OCI-LY7 (cell line): Measurements from ENCODE around the gene TMEM44. TPM values are rescaled to one million over a fixed set of nuclear protein-coding genes. Genes with fewer than 3 reads are reported as not detected.

Experiments
- BruUV-seq: library from RNA; stranded (reverse); fragments of 400-500 nt; replicated peaks from 2 replicates; lab custom pipeline; 2021; lab: Mats Ljungman, UMichigan
- CTCF ChIA-PET: fragments of 300-600 bp; sonication (Branson Sonifier 250); formaldehyde crosslinking; loops from one replicate; lab custom pipeline; 2022; ENCODE audit warnings: antibody characterized with exemption; ENCODE audit not compliant: unreplicated experiment; lab: Charles Lee
- POLR2A ChIA-PET: fragments of 300-600 bp; sonication (Branson Sonifier 250); formaldehyde crosslinking; loops from one replicate; lab custom pipeline; 2022; ENCODE audit warnings: antibody characterized with exemption; lab: Charles Lee
- DNase-seq: peaks from one replicate; pipeline ENCODE4 v3.0.0-alpha.2; 2015; ENCODE audit warnings: low spot score
- H2AFZ ChIP-seq: fragments of 200-600 bp; sonication (generic), shearing (Covaris generic); 2 replicates; pipeline ENCODE4 v1.6.1; 2014; ENCODE audit warnings: mild to moderate bottlenecking, antibody characterized with exemption, low read length, moderate library complexity
- H3K27ac ChIP-seq: fragments of 200-600 bp; sonication (generic); 2 replicates; pipeline ENCODE4 v1.5.1; 2014; ENCODE audit warnings: mixed run types, low read depth, mild to moderate bottlenecking, moderate library complexity, low read length, inconsistent platforms; ENCODE audit not compliant: poor library complexity, severe bottlenecking
- H3K36me3 ChIP-seq: fragments of 200-600 bp; sonication (generic); 2 replicates; pipeline ENCODE4 v1.6.1; 2014; ENCODE audit warnings: mild to moderate bottlenecking, antibody characterized with exemption, low read length, moderate library complexity, mixed read lengths; ENCODE audit not compliant: insufficient read depth
- H3K4me1 ChIP-seq: fragments of 200-600 bp; sonication (generic); 2 replicates; pipeline ENCODE4 v1.5.1; 2014; ENCODE audit warnings: mild to moderate bottlenecking, low read length; ENCODE audit not compliant: insufficient read depth, poor library complexity, severe bottlenecking
- H3K4me2 ChIP-seq: fragments of 200-600 bp; sonication (generic); 2 replicates; pipeline ENCODE4 v1.6.1; 2014; ENCODE audit warnings: mild to moderate bottlenecking, low read length
- H3K4me3 ChIP-seq: fragments of 200-600 bp; sonication (generic); 2 replicates; pipeline ENCODE4 v1.5.1; 2014; ENCODE audit warnings: mild to moderate bottlenecking, low read depth, low read length; ENCODE audit not compliant: poor library complexity, severe bottlenecking
- H3K79me2 ChIP-seq: fragments of 200-600 bp; sonication (generic); 2 replicates; pipeline ENCODE4 v1.6.1; 2016; ENCODE audit warnings: low read depth, mild to moderate bottlenecking, low read length, moderate library complexity, mixed read lengths; ENCODE audit not compliant: insufficient read depth
- H3K9me2 ChIP-seq: fragments of 200-600 bp; sonication (generic); 2 replicates; pipeline ENCODE4 v1.6.1; 2016; ENCODE audit warnings: mild to moderate bottlenecking, low read length, mixed read lengths; ENCODE audit not compliant: insufficient read depth
- H3K9me3 ChIP-seq: fragments of 200-600 bp; sonication (generic); 2 replicates; pipeline ENCODE4 v1.6.1; 2014; ENCODE audit warnings: mild to moderate bottlenecking, mixed run types, low read length, mixed read lengths
- H4K20me1 ChIP-seq: fragments of 200-600 bp; sonication (generic); 2 replicates; pipeline ENCODE4 v1.6.1; 2014; ENCODE audit warnings: mild to moderate bottlenecking, antibody characterized with exemption, low read length, moderate library complexity, mixed read lengths; ENCODE audit not compliant: insufficient read depth
- EZH2phosphoT487 ChIP-seq: fragments of 200-600 bp; sonication (generic); IDR thresholded peaks from 2 replicates; pipeline ENCODE4 v1.6.1; 2018; ENCODE audit warnings: low read depth, borderline replicate concordance, mild to moderate bottlenecking, mixed run types, antibody characterized with exemption, low read length, moderate library complexity, mixed read lengths
- intact Hi-C: fragments of 100-400 bp; cut with micrococcal nuclease; formaldehyde crosslinking; loops from one replicate; pipeline ENCODE4 v1.10.0; 2022; ENCODE audit not compliant: unreplicated experiment
- total RNA-seq, 2 experiments: library from RNA; depleted of rRNA in 1 of 2; stranded (reverse); fragments of >200 nt in 1 of 2; shearing (Covaris generic) in 1 of 2; gene quantifications; 2 replicates each; pipeline ENCODE4 v1.2.3, GENCODE V29; 2014 to 2022
- TF ChIP-seq, protein P1 (sequence below): fragments of 200-600 bp; sonication (generic); conservative IDR thresholded peaks from 2 replicates; pipeline ENCODE4 v1.5.1; 2014; ENCODE audit warnings: mild to moderate bottlenecking, antibody characterized with exemption, low read length, moderate library complexity, mixed read lengths

TMEM44 gene
- total RNA-seq, 2 experiments from 2014 or later: 8.8 to 22.9 TPM

DNA sequence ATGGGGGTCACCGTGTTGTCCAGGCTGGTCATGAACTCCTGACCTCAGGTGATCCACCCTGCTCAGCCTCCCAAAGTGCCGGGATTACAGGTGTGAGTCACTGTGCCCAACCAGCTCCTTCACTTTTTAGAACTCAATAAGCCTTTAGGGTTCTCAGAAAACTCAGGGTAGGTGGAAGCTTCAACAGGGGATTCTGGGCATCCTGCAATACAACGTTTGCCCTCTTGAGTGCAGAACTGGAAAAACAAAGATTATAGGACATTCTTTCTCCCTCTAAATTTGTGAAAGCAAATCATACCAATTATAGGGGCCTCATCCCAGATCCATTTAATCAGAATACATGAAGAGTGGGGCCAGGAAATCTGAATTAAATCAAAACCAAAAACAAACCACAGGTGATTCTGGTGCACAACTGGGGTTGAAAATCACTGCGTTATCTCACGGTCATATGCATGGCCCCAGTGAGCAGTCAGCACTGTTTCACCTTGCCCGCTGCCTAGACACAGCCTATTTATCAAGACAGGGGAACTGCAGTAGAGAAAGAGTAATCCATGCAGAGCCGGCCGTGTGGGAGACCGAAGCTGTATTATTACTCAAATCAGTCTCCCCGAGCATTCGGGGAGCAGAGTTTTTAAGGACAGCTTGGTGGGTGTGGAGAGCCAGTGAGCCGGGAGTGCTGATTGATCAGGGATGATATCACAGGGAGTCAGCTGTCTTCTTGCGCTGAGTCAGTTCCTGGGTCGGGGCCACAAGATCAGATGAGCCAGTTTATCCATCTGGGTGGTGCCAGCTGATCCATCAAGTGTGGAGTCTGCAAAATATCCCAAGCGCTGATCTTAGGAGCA is 58.4 kb downstream of the TMEM44 start:
- TF ChIP-seq, protein P1, sequence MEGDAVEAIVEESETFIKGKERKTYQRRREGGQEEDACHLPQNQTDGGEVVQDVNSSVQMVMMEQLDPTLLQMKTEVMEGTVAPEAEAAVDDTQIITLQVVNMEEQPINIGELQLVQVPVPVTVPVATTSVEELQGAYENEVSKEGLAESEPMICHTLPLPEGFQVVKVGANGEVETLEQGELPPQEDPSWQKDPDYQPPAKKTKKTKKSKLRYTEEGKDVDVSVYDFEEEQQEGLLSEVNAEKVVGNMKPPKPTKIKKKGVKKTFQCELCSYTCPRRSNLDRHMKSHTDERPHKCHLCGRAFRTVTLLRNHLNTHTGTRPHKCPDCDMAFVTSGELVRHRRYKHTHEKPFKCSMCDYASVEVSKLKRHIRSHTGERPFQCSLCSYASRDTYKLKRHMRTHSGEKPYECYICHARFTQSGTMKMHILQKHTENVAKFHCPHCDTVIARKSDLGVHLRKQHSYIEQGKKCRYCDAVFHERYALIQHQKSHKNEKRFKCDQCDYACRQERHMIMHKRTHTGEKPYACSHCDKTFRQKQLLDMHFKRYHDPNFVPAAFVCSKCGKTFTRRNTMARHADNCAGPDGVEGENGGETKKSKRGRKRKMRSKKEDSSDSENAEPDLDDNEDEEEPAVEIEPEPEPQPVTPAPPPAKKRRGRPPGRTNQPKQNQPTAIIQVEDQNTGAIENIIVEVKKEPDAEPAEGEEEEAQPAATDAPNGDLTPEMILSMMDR: no peak
- no peak for TF ChIP-seq EZH2phosphoT487
- no peak overlapping the region for H3K4me3 ChIP-seq
- H3K27ac ChIP-seq: no peak overlapping the region
- no peaks in the 10 kb centered on the region for H3K9me2 ChIP-seq
- CTCF ChIA-PET: no interaction called here
- H3K4me2 ChIP-seq: no peak overlapping the region
- H3K36me3 ChIP-seq: no peaks in the 10 kb centered on the region
- no peaks in the 10 kb centered on the region for H4K20me1 ChIP-seq
- no peak overlapping the region for H2AFZ ChIP-seq
- intact Hi-C loops: loop anchor here (5.0 kb wide), 2 partner anchors 103 to 243 kb away; no protein-coding TSS in a partner anchor
- H3K9me3 ChIP-seq: no peaks in the 10 kb centered on the region
- POLR2A ChIA-PET: no interaction called here
- no TSS peak for BruUV-seq
- H3K4me1 ChIP-seq: no peaks in the 10 kb centered on the region
- H3K79me2 ChIP-seq: no peaks in the 10 kb centered on the region
- no peak for DNase-seq

DNA sequence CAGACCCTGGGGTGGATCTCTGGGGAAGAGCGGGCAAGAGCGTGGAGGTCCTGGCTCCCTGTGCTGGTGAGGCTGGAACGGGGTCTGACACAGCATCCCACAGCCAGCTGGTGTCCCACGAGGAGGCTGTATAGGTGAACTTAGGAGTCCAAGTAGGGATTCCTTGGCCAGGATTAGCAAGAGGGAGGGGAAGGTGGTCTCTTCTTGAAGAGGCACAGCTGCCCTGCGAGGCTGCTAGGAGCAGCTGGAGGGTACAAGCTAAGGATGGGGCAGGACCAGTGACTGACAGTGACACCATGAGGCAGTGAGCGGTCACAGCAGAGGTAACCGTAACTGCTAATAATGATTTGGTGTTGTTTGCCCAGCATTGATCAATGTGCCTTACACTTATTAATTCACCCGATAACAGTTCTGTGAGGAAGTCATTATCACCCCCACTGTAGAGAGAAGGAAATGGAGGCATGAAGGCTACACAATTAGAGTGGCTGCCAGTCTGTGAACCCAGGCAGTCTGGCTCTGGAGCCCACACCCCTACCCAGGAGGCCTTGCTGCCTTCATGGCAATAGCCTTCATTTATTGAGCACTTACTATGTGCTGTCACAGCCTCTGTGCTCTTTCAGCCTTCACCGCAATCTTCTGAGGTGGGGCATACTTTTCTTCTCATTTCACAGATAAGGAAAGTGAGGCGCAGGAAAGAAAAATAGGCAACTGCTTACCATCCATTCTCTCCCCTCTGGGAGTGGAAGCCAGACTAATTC is 59.4 kb downstream of the TMEM44 start:
- Histone ChIP-seq H3K79me2 (no peaks in the 10 kb centered on the region), H2AFZ (no peak overlapping the region), H4K20me1 (no peaks in the 10 kb centered on the region), H3K4me2 (no peak overlapping the region), H3K9me3 (no peaks in the 10 kb centered on the region), H3K9me2 (no peaks in the 10 kb centered on the region), H3K27ac (no peak overlapping the region), H3K4me3 (no peak overlapping the region), H3K36me3 (no peaks in the 10 kb centered on the region), H3K4me1 (no peaks in the 10 kb centered on the region)
- POLR2A ChIA-PET: no interaction called here
- CTCF ChIA-PET: interaction anchor here (0.6 to 0.8 kb wide), 3 partner anchors 10 to 868 kb away, joined by 3 to 5 read pairs (median 3); no protein-coding TSS in a partner anchor
- intact Hi-C loops: loop anchor here (5.0 kb wide), 2 partner anchors 102 to 242 kb away; no protein-coding TSS in a partner anchor
- no peak for TF ChIP-seq EZH2phosphoT487
- TF ChIP-seq, protein P1: peak; percentile 74
- no TSS peak for BruUV-seq
- peak; percentile 47 for DNase-seq
